Astrocyte (in vitro differentiated cells and primary cell): ENCODE measurements around the gene ATP1A2. TPM values are rescaled to one million over a fixed set of nuclear protein-coding genes. Genes with fewer than 3 reads are reported as not detected.
A peak's percentile ranks its signal among the peaks of the same experiment; 100 is the strongest.

Experiments
- DNase-seq: peaks from one replicate; pipeline ENCODE4 v3.0.0-alpha.2; 2010; ENCODE audit warnings: low read depth
- FAIRE-seq: peaks from 2 replicates; lab custom pipeline; 2011; peaks lifted over from hg19 to GRCh38; lab: Jason Lieb, UNC
- H2AFZ ChIP-seq: 2 replicates; pipeline ENCODE4 v1.6.0; 2012; ENCODE audit warnings: low read depth, low read length, inconsistent platforms
- H3K27ac ChIP-seq: 2 replicates; pipeline ENCODE4 v1.5.1; 2011; ENCODE audit warnings: low read depth, low read length, inconsistent platforms
- H3K27me3 ChIP-seq: 2 replicates; pipeline ENCODE4 v1.6.0; 2011; ENCODE audit warnings: low read length, inconsistent platforms; ENCODE audit not compliant: insufficient read depth
- H3K36me3 ChIP-seq: 2 replicates; pipeline ENCODE4 v1.5.1; 2011; ENCODE audit warnings: low read length, inconsistent platforms; ENCODE audit not compliant: insufficient read depth
- H3K4me1 ChIP-seq: 2 replicates; pipeline ENCODE4 v1.5.1; 2011; ENCODE audit warnings: low read length, inconsistent platforms; ENCODE audit not compliant: insufficient read depth
- H3K4me2 ChIP-seq: 2 replicates; pipeline ENCODE4 v1.6.0; 2012; ENCODE audit warnings: low read length, inconsistent platforms
- H3K4me3 ChIP-seq: 2 replicates; pipeline ENCODE4 v1.5.1; 2011; ENCODE audit warnings: low read depth, mild to moderate bottlenecking, low read length, inconsistent platforms; ENCODE audit not compliant: insufficient read depth
- H3K79me2 ChIP-seq: 2 replicates; pipeline ENCODE4 v1.6.0; 2012; ENCODE audit warnings: mild to moderate bottlenecking, low read length, inconsistent platforms; ENCODE audit not compliant: insufficient read depth
- H3K9ac ChIP-seq: 2 replicates; pipeline ENCODE4 v1.6.0; 2012; ENCODE audit warnings: mild to moderate bottlenecking, low read length, inconsistent platforms
- H3K9me3 ChIP-seq: 2 replicates; pipeline ENCODE4 v1.5.1; 2012; ENCODE audit warnings: low read depth, mild to moderate bottlenecking, low read length, inconsistent platforms; ENCODE audit not compliant: insufficient read depth
- H4K20me1 ChIP-seq: 2 replicates; pipeline ENCODE4 v1.6.0; 2012; ENCODE audit warnings: low read length, inconsistent platforms; ENCODE audit not compliant: insufficient read depth
- H3K27ac Mint-ChIP-seq: one replicate; pipeline ENCODE4 v1.8.0; 2021; ENCODE audit warnings: mild to moderate bottlenecking, mixed read lengths; ENCODE audit not compliant: unreplicated experiment
- H3K27me3 Mint-ChIP-seq: one replicate; pipeline ENCODE4 v1.8.0; 2021; ENCODE audit warnings: low read depth, mixed read lengths; ENCODE audit not compliant: unreplicated experiment
- H3K36me3 Mint-ChIP-seq: one replicate; pipeline ENCODE4 v1.8.0; 2021; ENCODE audit warnings: low read depth, mixed read lengths; ENCODE audit not compliant: unreplicated experiment
- H3K4me1 Mint-ChIP-seq: one replicate; pipeline ENCODE4 v1.8.0; 2021; ENCODE audit warnings: low read depth, mixed read lengths; ENCODE audit not compliant: unreplicated experiment
- H3K4me3 Mint-ChIP-seq: one replicate; pipeline ENCODE4 v1.8.0; 2021; ENCODE audit warnings: mild to moderate bottlenecking, moderate library complexity, mixed read lengths; ENCODE audit not compliant: unreplicated experiment
- H3K9me3 Mint-ChIP-seq: one replicate; pipeline ENCODE4 v1.8.0; 2021; ENCODE audit warnings: mild to moderate bottlenecking, mixed read lengths; ENCODE audit not compliant: unreplicated experiment
- EZH2 ChIP-seq: IDR thresholded peaks from 2 replicates; pipeline ENCODE4 v1.6.1; 2012; ENCODE audit warnings: mild to moderate bottlenecking, low read length, inconsistent platforms; ENCODE audit not compliant: insufficient read depth
- total RNA-seq: library from RNA; stranded (reverse); gene quantifications from 2 replicates; pipeline ENCODE4 v1.2.1, GENCODE V29; 2021
- TF ChIP-seq, protein P1 (sequence below): IDR thresholded peaks from 2 replicates; pipeline ENCODE4 v1.5.1; 2011; ENCODE audit warnings: low read depth, mild to moderate bottlenecking, inconsistent platforms, low read length, moderate library complexity; ENCODE audit not compliant: insufficient read depth

Gene ATP1A2
- total RNA-seq, 1 donor from 2014 or later: 2.5 TPM

- Mint-ChIP-seq H3K27me3 (peaks cover 23% of the 10 kb centered on the region), H3K4me3 (no peak overlapping the region), H3K36me3 (no peaks in the 10 kb centered on the region), H3K4me1 (peaks cover 15% of the 10 kb centered on the region), H3K9me3 (peaks cover 2% of the 10 kb centered on the region), H3K27ac (peak overlapping the region; percentile 19)
- H3K27ac ChIP-seq: no peak overlapping the region
- no peak overlapping the region for H3K4me3 ChIP-seq
- H3K4me1 ChIP-seq: no peaks in the 10 kb centered on the region
- no peak for DNase-seq
- H2AFZ ChIP-seq: no peak overlapping the region
- H3K9me3 ChIP-seq: no peaks in the 10 kb centered on the region
- no peak for FAIRE-seq
- no peak overlapping the region for H3K4me2 ChIP-seq
- H3K36me3 ChIP-seq: no peaks in the 10 kb centered on the region
- H3K27me3 ChIP-seq: peaks cover 5% of the 10 kb centered on the region
- TF ChIP-seq, protein P1, sequence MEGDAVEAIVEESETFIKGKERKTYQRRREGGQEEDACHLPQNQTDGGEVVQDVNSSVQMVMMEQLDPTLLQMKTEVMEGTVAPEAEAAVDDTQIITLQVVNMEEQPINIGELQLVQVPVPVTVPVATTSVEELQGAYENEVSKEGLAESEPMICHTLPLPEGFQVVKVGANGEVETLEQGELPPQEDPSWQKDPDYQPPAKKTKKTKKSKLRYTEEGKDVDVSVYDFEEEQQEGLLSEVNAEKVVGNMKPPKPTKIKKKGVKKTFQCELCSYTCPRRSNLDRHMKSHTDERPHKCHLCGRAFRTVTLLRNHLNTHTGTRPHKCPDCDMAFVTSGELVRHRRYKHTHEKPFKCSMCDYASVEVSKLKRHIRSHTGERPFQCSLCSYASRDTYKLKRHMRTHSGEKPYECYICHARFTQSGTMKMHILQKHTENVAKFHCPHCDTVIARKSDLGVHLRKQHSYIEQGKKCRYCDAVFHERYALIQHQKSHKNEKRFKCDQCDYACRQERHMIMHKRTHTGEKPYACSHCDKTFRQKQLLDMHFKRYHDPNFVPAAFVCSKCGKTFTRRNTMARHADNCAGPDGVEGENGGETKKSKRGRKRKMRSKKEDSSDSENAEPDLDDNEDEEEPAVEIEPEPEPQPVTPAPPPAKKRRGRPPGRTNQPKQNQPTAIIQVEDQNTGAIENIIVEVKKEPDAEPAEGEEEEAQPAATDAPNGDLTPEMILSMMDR: no peak
- no peak for TF ChIP-seq EZH2
- H3K79me2 ChIP-seq: no peaks in the 10 kb centered on the region
- H4K20me1 ChIP-seq: no peaks in the 10 kb centered on the region
- no peak overlapping the region for H3K9ac ChIP-seq
Observed at GRCh38 chr1:160177231-160177630, 61.7 kb downstream of the ATP1A2 start.

- FAIRE-seq (no peak), DNase-seq (no peak)
- peaks cover 5% of the 10 kb centered on the region for H3K27me3 ChIP-seq
- no peaks in the 10 kb centered on the region for H4K20me1 ChIP-seq
- Mint-ChIP-seq H3K4me1 (peaks cover 14% of the 10 kb centered on the region), H3K27ac (peak overlapping the region; percentile 19), H3K4me3 (no peak overlapping the region), H3K36me3 (no peaks in the 10 kb centered on the region), H3K9me3 (peaks cover 2% of the 10 kb centered on the region), H3K27me3 (peaks cover 21% of the 10 kb centered on the region)
- no peaks in the 10 kb centered on the region for H3K36me3 ChIP-seq
- H3K9ac ChIP-seq: no peak overlapping the region
- no peaks in the 10 kb centered on the region for H3K79me2 ChIP-seq
- no peak overlapping the region for H2AFZ ChIP-seq
- no peak overlapping the region for H3K4me3 ChIP-seq
- no peak overlapping the region for H3K27ac ChIP-seq
- H3K4me1 ChIP-seq: no peaks in the 10 kb centered on the region
- TF ChIP-seq, protein P1: no peak
- no peak for TF ChIP-seq EZH2
- H3K9me3 ChIP-seq: no peaks in the 10 kb centered on the region
- no peak overlapping the region for H3K4me2 ChIP-seq
Observed at GRCh38 chr1:160177667-160178066, 62.1 kb downstream of the ATP1A2 start.

GRCh38 chr1:160178731-160179130 lies 63.2 kb downstream of the ATP1A2 start:
- Histone ChIP-seq H3K4me3 (no peak overlapping the region), H2AFZ (no peak overlapping the region), H3K36me3 (no peaks in the 10 kb centered on the region), H3K4me2 (no peak overlapping the region), H4K20me1 (no peaks in the 10 kb centered on the region), H3K9ac (no peak overlapping the region), H3K79me2 (no peaks in the 10 kb centered on the region), H3K9me3 (no peaks in the 10 kb centered on the region), H3K27ac (no peak overlapping the region), H3K4me1 (no peaks in the 10 kb centered on the region), H3K27me3 (peaks cover 2% of the 10 kb centered on the region)
- TF ChIP-seq, protein P1: no peak
- TF ChIP-seq EZH2: no peak
- Mint-ChIP-seq H3K36me3 (no peaks in the 10 kb centered on the region), H3K27me3 (peaks cover 12% of the 10 kb centered on the region), H3K4me3 (no peak overlapping the region), H3K4me1 (peaks cover 14% of the 10 kb centered on the region), H3K27ac (no peak overlapping the region), H3K9me3 (peaks cover 2% of the 10 kb centered on the region)
- FAIRE-seq: no peak
- DNase-seq: no peak
